ENCODE measurements around the gene ADAMTSL3.

GRCh38 chr15:83747050-83747717 lies 93.3 kb downstream of the ADAMTSL3 start:
- TF ChIP-seq YY1 (IDR thresholded peaks at IDR 0.05; ENCODE audit: low read depth) (no peak), TAF1 (IDR thresholded peaks at IDR 0.05; ENCODE audit: low read depth) (no peak), EP300 (IDR thresholded peaks at IDR 0.05; ENCODE audit: borderline replicate concordance) (no peak), CEBPB (IDR thresholded peaks at IDR 0.05) (no peak), ZBTB7A (IDR thresholded peaks at IDR 0.05; ENCODE audit: low read depth) (no peak), MAX (IDR thresholded peaks at IDR 0.05) (no peak), TCF12 (IDR thresholded peaks at IDR 0.05; ENCODE audit: low read depth) (no peak), REST (IDR thresholded peaks at IDR 0.05; ENCODE audit: low read depth) (no peak)
- TF ChIP-seq, protein P1, sequence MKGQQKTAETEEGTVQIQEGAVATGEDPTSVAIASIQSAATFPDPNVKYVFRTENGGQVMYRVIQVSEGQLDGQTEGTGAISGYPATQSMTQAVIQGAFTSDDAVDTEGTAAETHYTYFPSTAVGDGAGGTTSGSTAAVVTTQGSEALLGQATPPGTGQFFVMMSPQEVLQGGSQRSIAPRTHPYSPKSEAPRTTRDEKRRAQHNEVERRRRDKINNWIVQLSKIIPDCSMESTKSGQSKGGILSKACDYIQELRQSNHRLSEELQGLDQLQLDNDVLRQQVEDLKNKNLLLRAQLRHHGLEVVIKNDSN (IDR thresholded peaks at IDR 0.05): no peak
